Astrocyte (in vitro differentiated cells and primary cell): Measurements from ENCODE around the gene IDH1. TPM values are rescaled to one million over a fixed set of nuclear protein-coding genes. Genes with fewer than 3 reads are reported as not detected.

Experiments used
- DNase-seq: peaks from one replicate; pipeline ENCODE4 v3.0.0-alpha.2; 2010; ENCODE audit warnings: low read depth
- FAIRE-seq: peaks from 2 replicates; lab custom pipeline; 2011; peaks lifted over from hg19 to GRCh38; lab: Jason Lieb, UNC
- H2AFZ ChIP-seq: 2 replicates; pipeline ENCODE4 v1.6.0; 2012; ENCODE audit warnings: low read depth, low read length, inconsistent platforms
- H3K27ac ChIP-seq: 2 replicates; pipeline ENCODE4 v1.5.1; 2011; ENCODE audit warnings: low read depth, low read length, inconsistent platforms
- H3K27me3 ChIP-seq: 2 replicates; pipeline ENCODE4 v1.6.0; 2011; ENCODE audit warnings: low read length, inconsistent platforms; ENCODE audit not compliant: insufficient read depth
- H3K36me3 ChIP-seq: 2 replicates; pipeline ENCODE4 v1.5.1; 2011; ENCODE audit warnings: low read length, inconsistent platforms; ENCODE audit not compliant: insufficient read depth
- H3K4me1 ChIP-seq: 2 replicates; pipeline ENCODE4 v1.5.1; 2011; ENCODE audit warnings: low read length, inconsistent platforms; ENCODE audit not compliant: insufficient read depth
- H3K4me2 ChIP-seq: 2 replicates; pipeline ENCODE4 v1.6.0; 2012; ENCODE audit warnings: low read length, inconsistent platforms
- H3K4me3 ChIP-seq: 2 replicates; pipeline ENCODE4 v1.5.1; 2011; ENCODE audit warnings: low read depth, mild to moderate bottlenecking, low read length, inconsistent platforms; ENCODE audit not compliant: insufficient read depth
- H3K79me2 ChIP-seq: 2 replicates; pipeline ENCODE4 v1.6.0; 2012; ENCODE audit warnings: mild to moderate bottlenecking, low read length, inconsistent platforms; ENCODE audit not compliant: insufficient read depth
- H3K9ac ChIP-seq: 2 replicates; pipeline ENCODE4 v1.6.0; 2012; ENCODE audit warnings: mild to moderate bottlenecking, low read length, inconsistent platforms
- H3K9me3 ChIP-seq: 2 replicates; pipeline ENCODE4 v1.5.1; 2012; ENCODE audit warnings: low read depth, mild to moderate bottlenecking, low read length, inconsistent platforms; ENCODE audit not compliant: insufficient read depth
- H4K20me1 ChIP-seq: 2 replicates; pipeline ENCODE4 v1.6.0; 2012; ENCODE audit warnings: low read length, inconsistent platforms; ENCODE audit not compliant: insufficient read depth
- H3K27ac Mint-ChIP-seq: one replicate; pipeline ENCODE4 v1.8.0; 2021; ENCODE audit warnings: mild to moderate bottlenecking, mixed read lengths; ENCODE audit not compliant: unreplicated experiment
- H3K27me3 Mint-ChIP-seq: one replicate; pipeline ENCODE4 v1.8.0; 2021; ENCODE audit warnings: low read depth, mixed read lengths; ENCODE audit not compliant: unreplicated experiment
- H3K36me3 Mint-ChIP-seq: one replicate; pipeline ENCODE4 v1.8.0; 2021; ENCODE audit warnings: low read depth, mixed read lengths; ENCODE audit not compliant: unreplicated experiment
- H3K4me1 Mint-ChIP-seq: one replicate; pipeline ENCODE4 v1.8.0; 2021; ENCODE audit warnings: low read depth, mixed read lengths; ENCODE audit not compliant: unreplicated experiment
- H3K4me3 Mint-ChIP-seq: one replicate; pipeline ENCODE4 v1.8.0; 2021; ENCODE audit warnings: mild to moderate bottlenecking, moderate library complexity, mixed read lengths; ENCODE audit not compliant: unreplicated experiment
- H3K9me3 Mint-ChIP-seq: one replicate; pipeline ENCODE4 v1.8.0; 2021; ENCODE audit warnings: mild to moderate bottlenecking, mixed read lengths; ENCODE audit not compliant: unreplicated experiment
- CTCF ChIP-seq: IDR thresholded peaks from 2 replicates; pipeline ENCODE4 v1.5.1; 2011; ENCODE audit warnings: low read depth, mild to moderate bottlenecking, inconsistent platforms, low read length, moderate library complexity; ENCODE audit not compliant: insufficient read depth
- EZH2 ChIP-seq: IDR thresholded peaks from 2 replicates; pipeline ENCODE4 v1.6.1; 2012; ENCODE audit warnings: mild to moderate bottlenecking, low read length, inconsistent platforms; ENCODE audit not compliant: insufficient read depth
- total RNA-seq: library from RNA; stranded (reverse); gene quantifications from 2 replicates; pipeline ENCODE4 v1.2.1, GENCODE V29; 2021

Gene IDH1
- total RNA-seq, 1 donor from 2014 or later = 181 TPM

- peaks cover 47% of the 10 kb centered on the region for H3K36me3 ChIP-seq
- no peak for FAIRE-seq
These were observed 46.2 kb upstream of the IDH1 start for GRCh38 chr2:208300847-208301618.

GRCh38 chr2:208297961-208298360 is 43.1 kb upstream of the IDH1 start:
- FAIRE-seq (no peak), DNase-seq (no peak)
- no peaks in the 10 kb centered on the region for H3K4me1 ChIP-seq
- H3K27ac ChIP-seq = no peak overlapping the region
- H2AFZ ChIP-seq = no peak overlapping the region
- Mint-ChIP-seq H3K4me3 (no peak overlapping the region), H3K9me3 (no peaks in the 10 kb centered on the region), H3K36me3 (peaks cover 8% of the 10 kb centered on the region), H3K27ac (no peak overlapping the region), H3K4me1 (peaks cover 3% of the 10 kb centered on the region), H3K27me3 (no peaks in the 10 kb centered on the region)
- no peak overlapping the region for H3K4me2 ChIP-seq
- peaks cover 5% of the 10 kb centered on the region for H3K79me2 ChIP-seq
- peaks cover 11% of the 10 kb centered on the region for H4K20me1 ChIP-seq
- no peak overlapping the region for H3K4me3 ChIP-seq
- H3K9me3 ChIP-seq = no peaks in the 10 kb centered on the region
- no peak for TF ChIP-seq EZH2
- TF ChIP-seq CTCF = no peak
- H3K36me3 ChIP-seq = peaks cover 31% of the 10 kb centered on the region
- no peak overlapping the region for H3K9ac ChIP-seq
- H3K27me3 ChIP-seq = no peaks in the 10 kb centered on the region

More at GRCh38 chr2:208300847-208301618, 46.2 kb upstream of the IDH1 start:
- H3K27ac ChIP-seq = no peak overlapping the region
- H3K79me2 ChIP-seq = peaks cover 4% of the 10 kb centered on the region
- H3K4me3 Mint-ChIP-seq = no peak overlapping the region
- no peak for DNase-seq
- H3K27me3 ChIP-seq = no peaks in the 10 kb centered on the region
- peaks cover under 1% of the 10 kb centered on the region for H3K4me1 Mint-ChIP-seq
- no peak overlapping the region for H3K27ac Mint-ChIP-seq
- no peaks in the 10 kb centered on the region for H3K4me1 ChIP-seq
- no peak overlapping the region for H2AFZ ChIP-seq
- H3K9me3 Mint-ChIP-seq = no peaks in the 10 kb centered on the region
- TF ChIP-seq CTCF = no peak
- no peak for TF ChIP-seq EZH2
- no peak overlapping the region for H3K4me3 ChIP-seq
- peaks cover 1% of the 10 kb centered on the region for H3K36me3 Mint-ChIP-seq
- no peak overlapping the region for H3K9ac ChIP-seq
- no peak overlapping the region for H3K4me2 ChIP-seq
- H4K20me1 ChIP-seq = peaks cover 10% of the 10 kb centered on the region
- H3K27me3 Mint-ChIP-seq = no peaks in the 10 kb centered on the region
- no peaks in the 10 kb centered on the region for H3K9me3 ChIP-seq

- Histone ChIP-seq H3K9me3 (no peaks in the 10 kb centered on the region), H3K79me2 (peaks cover 10% of the 10 kb centered on the region), H3K27ac (no peak overlapping the region), H3K4me2 (no peak overlapping the region), H3K27me3 (no peaks in the 10 kb centered on the region), H3K36me3 (peaks cover 21% of the 10 kb centered on the region), H3K4me1 (no peaks in the 10 kb centered on the region), H4K20me1 (peaks cover 11% of the 10 kb centered on the region), H2AFZ (no peak overlapping the region), H3K4me3 (no peak overlapping the region), H3K9ac (no peak overlapping the region)
- no peak overlapping the region for H3K4me3 Mint-ChIP-seq
- no peaks in the 10 kb centered on the region for H3K27me3 Mint-ChIP-seq
- peaks cover 3% of the 10 kb centered on the region for H3K4me1 Mint-ChIP-seq
- no peaks in the 10 kb centered on the region for H3K9me3 Mint-ChIP-seq
- H3K36me3 Mint-ChIP-seq = peaks cover 10% of the 10 kb centered on the region
- FAIRE-seq (no peak), DNase-seq (no peak)
- H3K27ac Mint-ChIP-seq = no peak overlapping the region
- TF ChIP-seq CTCF = no peak
- no peak for TF ChIP-seq EZH2
These were observed 41.7 kb upstream of the IDH1 start for GRCh38 chr2:208296610-208297009.
